Measurements from ENCODE around the gene ETV3L.

Gene ETV3L

GRCh38 chr1:157131281-157131680, 31.7 kb upstream of the ETV3L start:
- DNase-seq, result no peak

GRCh38 chr1:157124855-157125254, 25.2 kb upstream of the ETV3L start:
- no peak for DNase-seq

GRCh38 chr1:157119448-157119847, 19.8 kb upstream of the ETV3L start:
- DNase-seq, result no peak

GRCh38 chr1:157119008-157119407, 19.4 kb upstream of the ETV3L start:
- no peak for DNase-seq

GRCh38 chr1:157117527-157118057, 18.0 kb upstream of the ETV3L start:
- no peak for DNase-seq

GRCh38 chr1:157116737-157117103, 17.1 kb upstream of the ETV3L start:
- DNase-seq, result no peak

- no peak for DNase-seq
Observed at GRCh38 chr1:157115851-157116736, 16.5 kb upstream of the ETV3L start.

- peak; percentile 21 for DNase-seq
Observed at GRCh38 chr1:157115429-157115838, 15.8 kb upstream of the ETV3L start.

- DNase-seq, result no peak
Observed at GRCh38 chr1:157114183-157115121, 14.8 kb upstream of the ETV3L start.

GRCh38 chr1:157113631-157114030, 14.0 kb upstream of the ETV3L start:
- DNase-seq, result no peak

GRCh38 chr1:157113106-157113505, 13.5 kb upstream of the ETV3L start:
- no peak for DNase-seq

GRCh38 chr1:157112186-157112867, 12.7 kb upstream of the ETV3L start:
- no peak for DNase-seq

- no peak for DNase-seq
Observed at GRCh38 chr1:157111396-157112165, 12.0 kb upstream of the ETV3L start.

- DNase-seq, result peak; percentile 55
Observed at GRCh38 chr1:157110686-157111085, 11.1 kb upstream of the ETV3L start.

GRCh38 chr1:157110003-157110402, 10.4 kb upstream of the ETV3L start:
- no peak for DNase-seq

GRCh38 chr1:157108448-157108847, 8.8 kb upstream of the ETV3L start:
- DNase-seq, result no peak

GRCh38 chr1:157107702-157108101, 8.1 kb upstream of the ETV3L start:
- no peak for DNase-seq

- DNase-seq, result no peak
Observed at GRCh38 chr1:157106813-157107189, 7.2 kb upstream of the ETV3L start.

GRCh38 chr1:157105988-157106812, 6.6 kb upstream of the ETV3L start:
- DNase-seq, result peak; percentile 58

GRCh38 chr1:157105298-157105987, 5.8 kb upstream of the ETV3L start:
- no peak for DNase-seq

All from DMS53 (cell line).